ENCODE measurements around the gene SPINT2. TPM values are rescaled to one million over a fixed set of nuclear protein-coding genes. Genes with fewer than 3 reads are reported as not detected.

The SPINT2 gene
- total RNA-seq, 3 donors from 2014 or later (not counting 1 experiment from before 2014, with no cell fraction given), result 2.7 to 13.7 (median 6.9) TPM

DNA sequence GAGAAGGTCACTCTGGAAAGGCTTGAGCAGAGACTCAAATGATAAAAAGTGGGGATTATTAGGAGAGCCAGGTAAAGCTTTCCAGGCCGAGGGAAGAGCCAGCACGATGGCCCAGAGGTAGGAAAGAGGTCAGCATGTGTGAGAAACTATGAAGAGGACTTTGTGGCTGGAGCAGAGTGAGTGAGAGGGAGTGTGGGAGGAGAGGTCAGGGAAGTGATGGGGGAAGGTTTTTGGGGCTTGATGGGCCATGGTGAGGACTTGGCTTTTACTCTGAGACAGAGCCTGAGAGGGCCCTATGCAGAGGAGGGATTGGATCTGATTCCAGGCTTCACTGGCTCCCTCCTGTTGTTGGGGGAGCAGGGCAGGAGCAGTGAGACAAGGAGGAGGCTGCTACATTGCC lies 76.6 kb downstream of the SPINT2 start:
- 95% methylated on average over 2 of the region's 2 CpGs for WGBS (ENCODE audit: insufficient coverage)

More for the DNA sequence above, 76.6 kb downstream of the SPINT2 start:
- H3K9me3 ChIP-seq (ENCODE audit: control insufficient read depth, insufficient read depth, low read length), result no peaks in the 10 kb centered on the region
- no peaks in the 10 kb centered on the region for H3K36me3 Mint-ChIP-seq
- peak overlapping the region in 1 of 2 donors; percentile 15 for H3K27ac Mint-ChIP-seq
- TF ChIP-seq, protein P1, sequence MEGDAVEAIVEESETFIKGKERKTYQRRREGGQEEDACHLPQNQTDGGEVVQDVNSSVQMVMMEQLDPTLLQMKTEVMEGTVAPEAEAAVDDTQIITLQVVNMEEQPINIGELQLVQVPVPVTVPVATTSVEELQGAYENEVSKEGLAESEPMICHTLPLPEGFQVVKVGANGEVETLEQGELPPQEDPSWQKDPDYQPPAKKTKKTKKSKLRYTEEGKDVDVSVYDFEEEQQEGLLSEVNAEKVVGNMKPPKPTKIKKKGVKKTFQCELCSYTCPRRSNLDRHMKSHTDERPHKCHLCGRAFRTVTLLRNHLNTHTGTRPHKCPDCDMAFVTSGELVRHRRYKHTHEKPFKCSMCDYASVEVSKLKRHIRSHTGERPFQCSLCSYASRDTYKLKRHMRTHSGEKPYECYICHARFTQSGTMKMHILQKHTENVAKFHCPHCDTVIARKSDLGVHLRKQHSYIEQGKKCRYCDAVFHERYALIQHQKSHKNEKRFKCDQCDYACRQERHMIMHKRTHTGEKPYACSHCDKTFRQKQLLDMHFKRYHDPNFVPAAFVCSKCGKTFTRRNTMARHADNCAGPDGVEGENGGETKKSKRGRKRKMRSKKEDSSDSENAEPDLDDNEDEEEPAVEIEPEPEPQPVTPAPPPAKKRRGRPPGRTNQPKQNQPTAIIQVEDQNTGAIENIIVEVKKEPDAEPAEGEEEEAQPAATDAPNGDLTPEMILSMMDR (IDR thresholded peaks at IDR 0.05), result no peak
- intact Hi-C loops (cut with micrococcal nuclease), result no loop called here
- no peaks in the 10 kb centered on the region for H3K27me3 Mint-ChIP-seq (ENCODE audit: low read depth in 2 of 2)
- no peaks in the 10 kb centered on the region for H3K9me3 Mint-ChIP-seq
- H3K4me1 Mint-ChIP-seq, result peaks cover 18 to 35% of the 10 kb centered on the region in 2 donors
- H3K36me3 ChIP-seq (ENCODE audit: control insufficient read depth, insufficient read depth, low read length), result peaks cover 4% of the 10 kb centered on the region
- DNase-seq (no peak), ATAC-seq (no peak)
- H3K27me3 ChIP-seq (ENCODE audit: control insufficient read depth, insufficient read depth, low read length), result no peaks in the 10 kb centered on the region
- no peak overlapping the region for H3K4me3 Mint-ChIP-seq
- H3K4me3 ChIP-seq (ENCODE audit: low read length), result no peak overlapping the region
- no peak overlapping the region for H3K27ac ChIP-seq (ENCODE audit: low read length)
- H3K4me1 ChIP-seq (ENCODE audit: control insufficient read depth, insufficient read depth, low read length), result peaks cover 11% of the 10 kb centered on the region

Other genes starting within 250 kb of the SPINT2 start
- gene DPF1, start 40.4 kb upstream of the SPINT2 start, total RNA-seq, result not detected
- 1 to 10 TPM in 2 of 3 donors, not detected in 1; 1.1 to 1.6 TPM for gene PPP1R14A, start 8.2 kb upstream of the SPINT2 start, total RNA-seq
- 1 to 10 TPM in 2 of 3 donors, not detected in 1; 1.5 to 4.0 TPM for gene C19orf33, start 39.7 kb downstream of the SPINT2 start, total RNA-seq
- 10 to 100 TPM; 23.2 to 28.4 (median 24.1) TPM for gene YIF1B, start 51.4 kb downstream of the SPINT2 start, total RNA-seq
- gene KCNK6, start 55.3 kb downstream of the SPINT2 start, total RNA-seq, result 1 to 10 TPM; 2.1 to 6.2 (median 2.5) TPM
- 10 to 100 TPM; 16.6 to 29.2 (median 25.6) TPM for gene CATSPERG, start 71.3 kb downstream of the SPINT2 start, total RNA-seq
- gene PSMD8, start 110.0 kb downstream of the SPINT2 start, total RNA-seq, result 100 to 1,000 TPM; 109 to 115 (median 109) TPM
- gene GGN, start 123.5 kb downstream of the SPINT2 start, total RNA-seq, result not detected
- gene SPRED3, start 124.1 kb downstream of the SPINT2 start, total RNA-seq, result 1 to 10 TPM; 1.1 to 4.2 (median 1.3) TPM
- 10 to 100 TPM; 36.9 to 42.1 (median 41.6) TPM for gene FAM98C, start 138.5 kb downstream of the SPINT2 start, total RNA-seq
- gene RASGRP4, start 161.6 kb downstream of the SPINT2 start, total RNA-seq, result 1 to 10 TPM; 2.3 to 9.3 (median 5.7) TPM
- gene RYR1, start 169.1 kb downstream of the SPINT2 start, total RNA-seq, result 1 to 10 TPM in 1 of 3 donors, under 1 TPM in 2; 0.05 to 1.0 (median 0.65) TPM

Measured in natural killer cell (primary cell).